ENCODE data around the gene MEFV. TPM values are rescaled to one million over a fixed set of nuclear protein-coding genes. Genes with fewer than 3 reads are reported as not detected.

The MEFV gene
- total and polyA plus RNA-seq, 2 of the 13 experiments (the other 11 are each of a cell fraction or from before 2014, with no cell fraction given) = 0.22 TPM; not detected in 1

- no peak for TF ChIP-seq KIAA2018 (CRISPR knock-in tag; IDR thresholded peaks at IDR 0.05; ENCODE audit: borderline replicate concordance)
- 0 out of 2 replicates have a peak, but pooled peaks have one; percentile 19 for TF ChIP-seq TEF (CRISPR knock-in tag; IDR thresholded peaks at IDR 0.05)
- no peak for TF ChIP-seq ZNF101 (CRISPR knock-in tag; IDR thresholded peaks at IDR 0.05; ENCODE audit: borderline replicate concordance, low read depth)
- TF ChIP-seq MTF2 (CRISPR knock-in tag; IDR thresholded peaks at IDR 0.05; ENCODE audit: borderline replicate concordance) = 0 out of 2 replicates have a peak, but pooled peaks have one; percentile 48
- peak; percentile 77; the same call in 1 of the 2 replicates for TF ChIP-seq DMTF1 (CRISPR knock-in tag; IDR thresholded peaks at IDR 0.05)
- TF ChIP-seq MXD3 (CRISPR knock-in tag; IDR thresholded peaks at IDR 0.05) = peak; percentile 22; the same call in 1 of the 2 replicates
- TF ChIP-seq KAT8 (CRISPR knock-in tag; IDR thresholded peaks at IDR 0.05) = peak; percentile 93
- TF ChIP-seq JUNB (CRISPR knock-in tag; IDR thresholded peaks at IDR 0.05; ENCODE audit: borderline replicate concordance) = no peak
- TF ChIP-seq ZNF143 (CRISPR knock-in tag; IDR thresholded peaks at IDR 0.05) = peak; percentile 92
- TF ChIP-seq ESRRA (CRISPR knock-in tag; IDR thresholded peaks at IDR 0.05; ENCODE audit: low read depth) = no peak
- TF ChIP-seq ZNF512 (CRISPR knock-in tag; IDR thresholded peaks at IDR 0.05) = no peak
- TF ChIP-seq ZNF891 (CRISPR knock-in tag; IDR thresholded peaks at IDR 0.05) = peak; percentile 32; the same call in 1 of the 2 replicates
These were observed 26.5 kb upstream of the MEFV start, which contains the start of gene ZNF263 (continued) for GRCh38 chr16:3282730-3283542.
